Measurements from ENCODE around the gene OTOS. TPM values are rescaled to one million over a fixed set of nuclear protein-coding genes. Genes with fewer than 3 reads are reported as not detected.
A peak's percentile ranks its signal among the peaks of the same experiment; 100 is the strongest.

The OTOS gene
- total and polyA plus RNA-seq, 2 of the 13 experiments (the other 11 are each of a cell fraction or from before 2014, with no cell fraction given) = not detected

- WGBS (ENCODE audit: low lambda C conversion rate) = 4% methylated on average over 2 of the region's 3 CpGs
- H3K4me3 ChIP-seq (replicated peaks in 1 of 3; ENCODE audit: insufficient read depth in 1 of 3, low read depth in 2 of 3, low read length in 3 of 3) = no peak overlapping the region
- CTCF ChIA-PET (ENCODE audit: low intra/inter-chr PET ratio, low total read pairs) = no interaction called here
- no peaks in the 10 kb centered on the region for H4K20me1 ChIP-seq (ENCODE audit: insufficient read depth, low read length)
- no peaks in the 10 kb centered on the region for H3K79me2 ChIP-seq (ENCODE audit: insufficient read depth, low read length)
- no peak overlapping the region for H2AFZ ChIP-seq (ENCODE audit: low read length)
- in situ Hi-C loops (cut with HindIII; ENCODE audit: extremely low pct_ligation_motif_present, low pct_unique_long_range_greater_than_20kb) (no loop called here), intact Hi-C loops (cut with micrococcal nuclease; ENCODE audit: unreplicated experiment) (no loop called here)
- no peak overlapping the region for H3K9ac ChIP-seq (ENCODE audit: insufficient read depth, low read depth, low read length)
- no peaks in the 10 kb centered on the region for H3K9me3 ChIP-seq (ENCODE audit: low read length)
- H3K4me1 ChIP-seq (ENCODE audit: insufficient read depth, low read length) = no peaks in the 10 kb centered on the region
- no TSS peak for BruUV-seq (replicated peaks)
- no peaks in the 10 kb centered on the region for H3K36me3 ChIP-seq (replicated peaks in 1 of 2; ENCODE audit: control insufficient read depth in 1 of 2, insufficient read depth in 2 of 2, low read length in 2 of 2)
- peak; percentile 43; the same call in 2 of the 3 replicates for ATAC-seq
- H3K4me2 ChIP-seq (ENCODE audit: low read depth, low read length) = no peak overlapping the region
- no peak overlapping the region for H3K27ac ChIP-seq (ENCODE audit: extremely low read length, insufficient read depth, low read length)
- no peak for DNase-seq (ENCODE audit: low spot score)
- POLR2A ChIA-PET = no interaction called here
- FAIRE-seq = no peak
- H3K27me3 ChIP-seq (ENCODE audit: control insufficient read depth in 1 of 2, insufficient read depth in 2 of 2, low read length in 2 of 2) = peaks cover 4 to 77% of the 10 kb centered on the region in 2 experiments; a peak in 3 of 5 replicates
- TF ChIP-seq ZNF33B (CRISPR knock-in tag; IDR thresholded peaks at IDR 0.05) (no peak), RORA (CRISPR knock-in tag; IDR thresholded peaks at IDR 0.05) (no peak), ZNF569 (CRISPR knock-in tag; IDR thresholded peaks at IDR 0.05; ENCODE audit: borderline replicate concordance) (no peak), CAMTA2 (CRISPR knock-in tag; IDR thresholded peaks at IDR 0.05; ENCODE audit: borderline replicate concordance) (no peak)
- TF ChIP-seq, protein P1, sequence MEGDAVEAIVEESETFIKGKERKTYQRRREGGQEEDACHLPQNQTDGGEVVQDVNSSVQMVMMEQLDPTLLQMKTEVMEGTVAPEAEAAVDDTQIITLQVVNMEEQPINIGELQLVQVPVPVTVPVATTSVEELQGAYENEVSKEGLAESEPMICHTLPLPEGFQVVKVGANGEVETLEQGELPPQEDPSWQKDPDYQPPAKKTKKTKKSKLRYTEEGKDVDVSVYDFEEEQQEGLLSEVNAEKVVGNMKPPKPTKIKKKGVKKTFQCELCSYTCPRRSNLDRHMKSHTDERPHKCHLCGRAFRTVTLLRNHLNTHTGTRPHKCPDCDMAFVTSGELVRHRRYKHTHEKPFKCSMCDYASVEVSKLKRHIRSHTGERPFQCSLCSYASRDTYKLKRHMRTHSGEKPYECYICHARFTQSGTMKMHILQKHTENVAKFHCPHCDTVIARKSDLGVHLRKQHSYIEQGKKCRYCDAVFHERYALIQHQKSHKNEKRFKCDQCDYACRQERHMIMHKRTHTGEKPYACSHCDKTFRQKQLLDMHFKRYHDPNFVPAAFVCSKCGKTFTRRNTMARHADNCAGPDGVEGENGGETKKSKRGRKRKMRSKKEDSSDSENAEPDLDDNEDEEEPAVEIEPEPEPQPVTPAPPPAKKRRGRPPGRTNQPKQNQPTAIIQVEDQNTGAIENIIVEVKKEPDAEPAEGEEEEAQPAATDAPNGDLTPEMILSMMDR (CRISPR knock-in tag; IDR thresholded peaks at IDR 0.05) = peak; percentile 21
- TF ChIP-seq, protein P2, sequence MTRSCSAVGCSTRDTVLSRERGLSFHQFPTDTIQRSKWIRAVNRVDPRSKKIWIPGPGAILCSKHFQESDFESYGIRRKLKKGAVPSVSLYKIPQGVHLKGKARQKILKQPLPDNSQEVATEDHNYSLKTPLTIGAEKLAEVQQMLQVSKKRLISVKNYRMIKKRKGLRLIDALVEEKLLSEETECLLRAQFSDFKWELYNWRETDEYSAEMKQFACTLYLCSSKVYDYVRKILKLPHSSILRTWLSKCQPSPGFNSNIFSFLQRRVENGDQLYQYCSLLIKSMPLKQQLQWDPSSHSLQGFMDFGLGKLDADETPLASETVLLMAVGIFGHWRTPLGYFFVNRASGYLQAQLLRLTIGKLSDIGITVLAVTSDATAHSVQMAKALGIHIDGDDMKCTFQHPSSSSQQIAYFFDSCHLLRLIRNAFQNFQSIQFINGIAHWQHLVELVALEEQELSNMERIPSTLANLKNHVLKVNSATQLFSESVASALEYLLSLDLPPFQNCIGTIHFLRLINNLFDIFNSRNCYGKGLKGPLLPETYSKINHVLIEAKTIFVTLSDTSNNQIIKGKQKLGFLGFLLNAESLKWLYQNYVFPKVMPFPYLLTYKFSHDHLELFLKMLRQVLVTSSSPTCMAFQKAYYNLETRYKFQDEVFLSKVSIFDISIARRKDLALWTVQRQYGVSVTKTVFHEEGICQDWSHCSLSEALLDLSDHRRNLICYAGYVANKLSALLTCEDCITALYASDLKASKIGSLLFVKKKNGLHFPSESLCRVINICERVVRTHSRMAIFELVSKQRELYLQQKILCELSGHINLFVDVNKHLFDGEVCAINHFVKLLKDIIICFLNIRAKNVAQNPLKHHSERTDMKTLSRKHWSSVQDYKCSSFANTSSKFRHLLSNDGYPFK (CRISPR knock-in tag; IDR thresholded peaks at IDR 0.05; ENCODE audit: borderline replicate concordance) = no peak
Observed at GRCh38 chr2:240178564-240178963, 38.1 kb upstream of the OTOS start.
